Activated CD4-positive, alpha-beta T cell treated with anti-CD3 and anti-CD28 coated beads, Interleukin-2, Interleukin-6, amounts not matched to agents 100 ng/mL and 50 ng/mL, durations not matched to agents 16 hours and 8 hours (primary cell): ENCODE data around the gene NBPF3.
"Not testable (repeated sequence)": the region's sequence is repeated elsewhere in the genome, so short reads cannot be mapped to it uniquely, and the experiment has no call there.

Source experiments
- DNase-seq: peaks from one replicate; pipeline ENCODE4 v3.0.0-alpha.2; 2020

Gene NBPF3

GRCh38 chr1:21439721-21440629 is at the start of gene NBPF3:
Gene NBPF3, plus strand, starts transcription at chr1:21440137. Its CDS starts 4,950 bp downstream, at chr1:21445087.
- DNase-seq, result peak; percentile 77

- no peak for DNase-seq
Measured at GRCh38 chr1:21391497-21391896, 48.4 kb upstream of the NBPF3 start.

DNA sequence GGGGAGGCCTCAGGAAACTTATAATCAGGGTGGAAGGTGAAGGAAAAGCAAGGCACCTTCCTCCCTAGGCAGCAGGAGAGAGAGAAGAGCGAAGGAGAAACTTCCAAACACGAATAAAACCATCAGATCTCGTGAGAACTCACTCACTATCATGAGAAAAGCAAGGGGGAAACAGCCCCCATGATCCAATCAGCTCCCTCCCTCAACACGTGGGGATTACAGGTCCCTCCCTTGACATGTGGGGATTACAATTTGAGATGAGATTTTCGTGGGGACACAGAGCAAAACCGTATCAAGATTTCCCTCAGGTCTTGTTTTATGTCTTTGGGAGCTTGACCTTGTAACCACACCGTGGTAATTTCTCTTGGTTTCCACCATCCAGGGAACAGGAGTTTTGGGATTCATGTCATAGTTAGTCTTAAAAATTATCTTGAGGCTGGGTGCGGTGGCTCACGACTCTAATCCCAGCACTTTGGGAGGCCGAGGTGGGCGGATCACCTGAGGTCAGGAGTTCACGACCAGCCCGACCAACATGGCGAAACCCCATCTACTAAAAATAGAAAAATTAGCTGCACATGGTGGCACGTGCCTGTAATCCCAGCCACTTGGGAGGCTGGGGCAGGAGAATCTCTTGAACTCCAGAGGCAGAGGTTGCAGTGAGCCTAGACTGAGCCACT is 47.2 kb upstream of the NBPF3 start:
- no peak for DNase-seq

DNA sequence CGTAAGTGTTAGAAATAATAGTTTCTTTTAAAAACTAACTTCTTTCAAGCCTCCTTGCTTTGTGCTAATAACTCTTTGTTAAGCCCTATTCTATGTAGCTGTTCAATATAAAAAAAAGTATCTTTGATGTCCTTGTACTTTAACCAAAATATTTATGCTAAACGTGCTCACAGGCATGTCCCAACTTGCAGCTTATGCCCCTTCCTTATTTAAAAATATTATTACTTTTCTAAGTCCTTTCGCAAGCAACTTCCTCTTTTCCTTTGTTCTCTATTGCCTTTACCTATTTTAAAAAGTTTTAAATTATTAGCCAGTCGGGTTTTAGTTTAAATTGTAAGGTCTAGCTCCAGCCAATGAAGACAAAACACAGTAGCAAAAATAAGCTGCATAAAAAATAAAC is 43.4 kb upstream of the NBPF3 start:
- DNase-seq, result no peak

DNA sequence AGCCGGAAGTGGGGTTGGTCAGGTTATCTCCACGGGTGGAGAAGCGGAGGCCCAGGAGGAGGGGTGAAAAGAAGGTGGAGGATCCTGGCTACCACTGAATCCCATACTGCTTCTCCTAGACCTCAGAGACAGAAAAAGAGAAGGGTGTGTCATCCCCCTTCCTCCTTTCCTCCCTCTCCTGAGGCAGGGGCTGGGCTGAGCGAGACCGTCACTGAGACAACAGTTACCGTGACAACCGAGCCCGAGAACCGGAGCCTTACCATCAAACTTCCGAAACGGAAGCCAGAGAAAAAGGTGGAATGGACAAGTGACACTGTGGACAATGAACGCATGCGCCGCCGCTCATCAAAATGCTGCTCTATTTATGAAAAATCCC is 42.1 kb upstream of the NBPF3 start:
- DNase-seq, result peak; percentile 36

DNA sequence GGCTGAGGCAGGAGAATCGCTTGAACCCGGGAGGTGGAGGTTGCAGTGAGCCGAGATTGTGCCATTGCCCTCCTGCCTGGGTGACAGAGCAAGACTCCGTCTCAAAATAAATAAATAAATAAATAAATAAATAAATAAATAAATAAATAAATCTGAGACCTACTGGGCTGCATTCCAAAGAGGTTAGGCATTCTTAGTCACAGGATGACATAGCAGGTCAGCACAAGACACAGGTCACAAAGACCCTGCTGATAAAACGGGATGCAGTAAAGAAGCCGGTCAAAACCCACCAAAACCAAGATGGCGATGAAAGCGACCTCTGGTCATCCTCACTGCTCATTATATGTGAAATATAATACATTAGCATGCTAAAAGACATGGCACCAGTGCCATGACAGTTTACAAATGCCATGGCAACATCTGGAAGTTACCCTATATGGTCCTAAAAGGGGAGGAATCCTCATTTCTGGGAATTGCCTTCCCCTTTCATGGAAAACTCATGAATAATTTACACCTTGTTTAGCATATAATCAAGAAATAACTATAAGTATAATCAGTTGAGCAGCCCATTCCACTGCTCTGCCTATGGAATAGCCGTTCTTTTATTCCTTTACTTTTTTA is 38.1 kb upstream of the NBPF3 start:
- not testable (repeated sequence) for DNase-seq

DNA sequence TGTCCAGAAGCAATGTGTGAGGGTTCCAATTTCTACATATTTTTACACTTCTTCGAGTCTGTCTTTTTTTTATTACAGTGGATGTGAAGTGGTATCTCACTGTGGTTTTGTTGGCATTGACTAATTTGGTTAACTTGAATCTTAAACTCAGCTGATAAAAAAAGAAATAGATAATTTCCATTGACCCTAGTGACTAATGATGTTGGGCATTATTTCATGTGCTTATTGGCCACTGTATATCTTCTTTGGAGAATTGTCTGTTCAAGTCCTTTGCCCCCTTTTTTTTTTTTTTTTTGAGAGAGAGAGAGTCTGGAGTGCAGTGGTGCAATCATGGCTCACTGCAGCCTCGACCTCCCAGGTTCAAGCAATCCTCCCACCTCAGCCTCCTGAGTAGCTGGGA is 33.3 kb upstream of the NBPF3 start:
- DNase-seq, result no peak

DNA sequence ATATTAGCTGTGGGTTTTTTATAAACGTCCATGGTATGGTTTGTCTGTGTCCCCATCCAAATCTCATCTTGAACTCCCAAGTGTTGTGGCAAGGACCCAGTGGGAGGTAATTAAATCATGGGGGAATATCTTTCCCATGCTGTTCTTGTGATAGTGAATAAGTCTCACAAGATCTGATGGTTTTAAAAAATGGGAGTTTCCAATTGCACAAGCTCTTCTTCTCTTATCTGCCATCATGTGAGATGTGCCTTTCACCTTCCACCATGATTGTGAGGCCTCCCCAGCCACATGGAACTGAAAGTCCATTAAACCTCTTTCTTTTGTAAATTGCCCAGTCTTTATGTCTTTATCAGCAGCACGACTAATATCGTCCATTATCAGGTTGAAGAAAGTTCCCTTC is 30.0 kb upstream of the NBPF3 start:
- DNase-seq, result not testable (repeated sequence)

DNA sequence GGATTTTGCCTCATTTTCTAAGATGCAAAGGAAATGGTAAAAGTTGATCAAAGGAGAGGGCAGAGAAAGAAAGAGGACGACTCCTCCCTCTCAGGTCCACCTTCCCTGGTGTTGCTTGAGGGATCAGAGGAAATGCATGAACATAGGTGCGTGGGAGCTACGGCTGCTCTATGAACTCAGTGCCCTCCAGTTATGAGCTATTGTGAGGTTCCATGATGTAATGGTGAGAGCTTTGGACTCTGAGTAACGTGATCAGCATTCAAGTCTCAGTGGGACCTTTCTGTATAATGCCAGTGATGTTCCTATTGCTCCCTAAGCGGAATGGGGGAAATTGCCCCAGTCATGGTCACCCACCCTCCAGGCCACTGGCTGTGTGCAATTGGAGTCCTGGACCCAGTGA is 25.9 kb upstream of the NBPF3 start:
- DNase-seq, result no peak

GRCh38 chr1:21420378-21420777 is 19.6 kb upstream of the NBPF3 start:
- not testable (repeated sequence) for DNase-seq

GRCh38 chr1:21421307-21421706 is 18.6 kb upstream of the NBPF3 start:
- DNase-seq, result not testable (repeated sequence)

DNA sequence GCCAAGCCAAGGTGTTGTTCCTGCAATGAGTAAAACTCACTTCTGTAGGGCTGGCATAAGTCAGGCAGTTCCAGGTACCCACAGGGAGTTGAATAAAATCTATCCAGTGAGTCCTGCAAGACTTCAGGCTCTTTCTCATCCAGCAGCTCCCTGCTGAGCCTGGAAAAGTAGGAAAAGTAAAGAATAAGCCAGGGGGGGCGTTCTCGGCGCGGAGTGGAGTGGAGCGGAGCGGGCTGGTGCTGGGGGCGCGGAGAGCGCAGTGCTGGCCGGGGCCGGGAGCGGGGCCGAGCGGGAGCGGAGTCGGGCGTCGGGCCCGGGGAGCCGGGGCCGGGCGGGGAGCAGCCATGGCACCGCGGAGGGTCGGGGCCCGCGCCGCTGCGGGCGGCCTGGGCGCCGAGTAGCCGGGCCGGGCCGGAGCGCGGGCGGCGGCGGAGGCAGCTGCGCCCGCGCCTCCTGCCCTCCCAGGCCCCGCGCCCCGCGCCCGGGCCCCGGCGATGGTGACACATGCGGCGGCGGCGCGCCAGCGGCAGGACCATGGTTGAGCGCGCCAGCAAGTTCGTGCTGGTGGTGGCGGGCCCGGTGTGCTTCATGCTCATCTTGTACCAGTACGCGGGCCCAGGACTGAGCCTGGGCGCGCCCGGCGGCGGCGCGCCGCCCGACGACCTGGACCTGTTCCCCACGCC is 12.0 kb upstream of the NBPF3 start:
- not testable (repeated sequence) for DNase-seq

GRCh38 chr1:21428481-21429073 is 11.4 kb upstream of the NBPF3 start:
- DNase-seq, result not testable (repeated sequence)

DNA sequence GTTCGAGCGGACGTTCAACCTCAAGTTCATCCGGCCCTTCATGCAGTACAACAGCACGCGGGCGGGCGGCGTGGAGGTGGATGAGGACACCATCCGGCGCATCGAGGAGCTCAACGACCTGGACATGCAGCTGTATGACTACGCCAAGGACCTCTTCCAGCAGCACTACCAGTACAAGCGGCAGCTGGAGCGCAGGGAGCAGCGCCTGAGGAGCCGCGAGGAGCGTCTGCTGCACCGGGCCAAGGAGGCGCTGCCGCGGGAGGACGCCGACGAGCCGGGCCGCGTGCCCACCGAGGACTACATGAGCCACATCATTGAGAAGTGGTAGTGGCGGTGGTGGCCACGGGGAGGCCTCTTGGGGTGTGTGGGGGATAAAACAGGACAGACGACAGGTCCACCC is 10.7 kb upstream of the NBPF3 start:
- not testable (repeated sequence) for DNase-seq

DNA sequence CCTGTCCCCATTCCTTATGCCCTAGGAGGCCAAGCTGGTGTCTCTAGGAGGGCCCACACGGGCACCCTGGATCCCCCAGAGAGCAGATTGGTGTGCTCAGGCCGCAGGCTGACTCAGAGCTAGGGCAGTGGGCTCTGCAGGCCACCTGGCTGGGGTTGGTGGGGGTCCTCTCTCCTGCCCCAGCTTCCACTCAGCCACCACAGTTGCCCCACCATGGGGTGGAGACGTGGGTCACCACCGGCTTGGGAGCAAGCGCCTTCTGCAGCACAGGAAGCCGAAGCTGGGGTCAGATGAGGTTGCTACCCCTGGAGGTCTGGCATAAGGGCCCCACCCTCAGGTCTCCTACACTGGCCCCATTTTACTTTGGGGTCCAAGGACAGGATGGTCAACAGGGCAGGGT is 9.1 kb upstream of the NBPF3 start:
- not testable (repeated sequence) for DNase-seq

DNA sequence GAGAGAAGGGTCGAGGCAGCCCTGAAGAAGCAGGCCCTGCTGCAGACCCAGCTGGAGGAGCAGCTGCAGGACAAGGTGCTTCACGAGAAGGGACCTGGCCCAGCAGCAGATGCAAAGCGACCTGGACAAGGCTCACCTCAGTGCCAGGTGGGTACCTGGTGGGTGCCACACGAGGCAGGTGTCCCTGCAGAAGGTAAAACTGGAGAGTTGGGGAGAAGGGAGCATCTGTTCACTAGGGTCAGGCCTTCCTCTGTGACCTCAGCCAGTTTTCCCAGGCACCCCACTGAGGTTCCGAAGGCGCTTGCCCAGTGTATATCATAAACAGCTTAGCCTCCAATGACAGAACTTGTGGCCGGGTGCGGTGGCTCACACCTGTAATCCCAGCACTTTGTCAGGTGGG is 5.5 kb upstream of the NBPF3 start:
- no peak for DNase-seq

GRCh38 chr1:21435646-21436487 is 4.1 kb upstream of the NBPF3 start:
- DNase-seq, result no peak

GRCh38 chr1:21436488-21437340 is 3.2 kb upstream of the NBPF3 start:
- no peak for DNase-seq

- no peak for DNase-seq
Measured at GRCh38 chr1:21437341-21437640, 2.6 kb upstream of the NBPF3 start.

- not testable (repeated sequence) for DNase-seq
Measured at GRCh38 chr1:21438646-21439312, 1.2 kb upstream of the NBPF3 start.
